GM18861 (cell line): ENCODE data around the gene TADA2A.

Experiments used
- ATAC-seq: cut with Tn5 transposase; IDR thresholded peaks from one replicate; pipeline ENCODE4 v1.9.1; 2021; ENCODE audit not compliant: unreplicated experiment

The TADA2A gene

DNA sequence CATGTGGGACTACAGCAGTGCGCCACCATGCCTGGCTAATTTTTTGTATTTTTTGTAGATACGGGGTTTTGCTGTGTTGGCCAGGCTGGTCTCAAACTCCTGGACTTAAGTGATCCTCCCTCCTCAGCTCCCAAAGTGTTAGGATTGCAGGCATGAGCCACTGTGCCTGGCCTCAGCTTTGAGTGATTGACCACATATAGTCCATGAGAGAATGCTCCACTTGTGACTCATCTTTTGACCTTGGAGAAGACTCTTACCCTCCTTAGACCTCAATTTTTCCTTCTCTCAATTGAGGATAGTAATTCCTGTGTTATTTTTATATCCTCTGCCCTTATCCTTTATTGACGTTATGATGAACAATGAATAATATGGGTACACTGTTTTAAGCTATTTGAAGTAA lies 52.1 kb downstream of the TADA2A start:
- ATAC-seq = no peak

GRCh38 chr17:37461668-37462067 lies 55.0 kb downstream of the TADA2A start:
- ATAC-seq = no peak

DNA sequence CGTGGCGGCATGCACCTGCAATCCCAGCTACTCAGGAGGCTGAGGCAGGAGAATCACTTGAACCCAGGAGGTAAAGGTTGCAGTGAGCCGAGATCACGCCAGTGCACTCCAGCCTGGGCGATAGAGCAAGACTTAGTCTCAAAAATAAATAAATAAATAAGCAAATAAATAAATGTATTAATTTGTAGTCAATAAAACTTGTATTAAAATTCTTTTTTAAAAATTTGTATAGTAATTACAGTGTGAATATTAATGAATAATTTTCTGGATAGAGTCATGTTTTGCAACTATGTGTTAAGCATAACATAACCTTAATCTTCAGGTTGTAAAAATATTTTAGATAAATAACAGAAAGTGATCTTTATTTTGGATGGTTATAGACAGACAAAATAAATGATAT lies 55.8 kb downstream of the TADA2A start:
- ATAC-seq = no peak

- no peak for ATAC-seq
Measured at GRCh38 chr17:37463039-37463438, 56.4 kb downstream of the TADA2A start.

- ATAC-seq = no peak
Measured at GRCh38 chr17:37465069-37465616, 58.5 kb downstream of the TADA2A start.

DNA sequence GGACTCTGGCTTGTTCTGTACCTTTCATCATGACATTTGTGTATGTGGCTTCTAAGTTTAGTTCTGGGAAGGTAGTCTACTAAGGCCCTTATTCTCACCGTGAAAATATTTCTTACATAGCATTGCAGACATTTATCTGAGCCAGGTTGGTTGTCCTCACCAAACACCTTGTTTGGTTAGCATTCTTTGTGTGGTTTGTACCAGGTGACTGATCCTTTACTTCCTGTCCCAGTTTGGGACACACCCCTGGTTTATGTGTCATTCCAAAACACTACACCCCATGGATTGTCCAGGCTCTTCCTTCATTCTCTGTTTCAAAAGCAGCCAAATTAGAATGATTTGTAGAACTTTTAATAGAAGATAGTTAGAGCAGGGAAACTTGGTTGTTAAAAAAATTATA lies 59.8 kb downstream of the TADA2A start:
- no peak for ATAC-seq

DNA sequence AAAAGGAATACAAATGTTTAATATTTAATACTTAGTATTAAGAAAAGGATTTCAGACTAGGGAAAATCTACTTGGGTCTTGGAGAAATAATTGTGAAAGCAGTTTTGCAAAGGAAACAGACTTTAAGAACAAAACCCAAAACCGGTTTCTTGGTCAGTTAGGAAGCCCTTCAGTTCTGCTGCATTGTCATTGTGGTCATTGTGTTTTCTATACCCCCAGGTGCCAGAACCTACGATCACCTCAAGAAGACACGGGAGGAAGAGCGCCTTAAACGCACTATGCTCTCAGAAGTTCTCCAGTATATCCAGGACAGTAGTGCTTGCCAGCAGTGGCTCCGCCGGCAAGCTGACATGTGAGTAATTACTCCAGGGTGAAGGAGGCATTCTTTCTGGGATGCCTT lies 63.5 kb downstream of the TADA2A start:
- ATAC-seq = no peak

GRCh38 chr17:37475731-37476420 lies 69.2 kb downstream of the TADA2A start:
- ATAC-seq = no peak

DNA sequence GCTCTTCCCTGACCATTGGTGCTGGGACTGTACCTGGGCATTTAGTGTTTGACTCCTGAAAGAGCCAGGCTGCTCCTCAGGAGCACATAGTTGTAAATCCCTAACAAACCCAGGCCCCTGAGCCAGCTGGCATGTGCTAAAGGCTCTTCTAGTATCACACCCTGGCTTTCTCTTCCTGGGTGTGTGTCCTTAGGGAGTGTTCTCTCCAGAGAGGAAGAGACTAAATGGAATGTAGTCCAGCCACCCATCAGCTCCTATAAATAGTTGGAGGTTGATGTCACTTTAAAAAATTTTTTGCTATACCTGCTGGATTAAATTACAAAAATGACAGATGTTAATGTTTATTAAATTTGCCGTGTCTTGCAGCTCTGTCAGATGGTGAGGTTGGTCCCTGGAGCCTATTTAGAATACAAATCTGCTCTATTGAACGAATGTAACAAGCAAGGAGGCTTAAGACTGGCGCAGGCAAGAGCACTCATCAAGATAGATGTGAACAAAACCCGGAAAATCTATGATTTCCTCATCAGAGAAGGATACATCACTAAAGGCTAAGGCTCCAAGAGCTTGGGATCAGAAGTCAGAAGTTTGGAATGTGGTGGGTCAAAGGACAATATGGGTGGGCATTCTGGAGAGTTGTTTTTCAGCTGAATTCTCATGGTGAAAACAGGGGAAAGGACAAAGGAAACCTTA lies 69.9 kb downstream of the TADA2A start:
- no peak for ATAC-seq

DNA sequence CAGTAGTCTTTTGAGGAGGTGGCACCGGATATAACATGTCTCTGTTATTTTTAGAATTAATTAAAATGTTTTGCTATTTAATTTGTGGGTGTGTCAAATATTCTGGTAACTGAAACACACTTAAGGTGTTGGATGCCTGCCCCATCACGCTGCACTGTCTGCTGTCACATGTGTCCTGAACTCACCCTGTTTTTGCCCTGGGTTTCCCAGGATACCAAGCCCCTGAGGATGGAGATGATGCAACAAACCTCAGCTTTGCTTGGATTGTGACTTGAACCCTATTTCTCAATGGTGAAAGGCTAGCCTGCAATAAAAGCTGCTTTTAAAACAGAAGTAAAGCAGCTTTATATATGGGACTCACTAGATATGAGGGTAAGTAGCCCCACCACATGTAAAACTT lies 71.5 kb downstream of the TADA2A start:
- ATAC-seq = no peak

DNA sequence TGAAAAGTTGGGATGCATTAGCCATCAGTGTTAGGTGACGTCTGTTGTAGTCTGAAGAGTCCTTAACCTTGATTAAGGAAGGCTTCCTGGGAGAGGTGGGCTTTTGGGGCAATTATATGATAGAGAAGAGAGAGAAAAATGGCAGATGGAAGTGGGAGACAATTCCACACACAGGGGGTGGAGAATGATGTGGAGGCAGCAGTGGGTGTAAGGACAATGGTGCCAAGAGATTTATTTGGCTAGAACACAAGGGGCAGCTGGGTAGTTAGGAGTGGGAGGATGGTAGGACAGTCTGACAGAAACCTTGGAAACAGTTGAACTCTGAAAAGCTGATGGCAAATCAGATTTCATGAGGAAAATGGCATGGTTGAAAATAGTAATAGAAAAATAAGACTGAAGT lies 72.3 kb downstream of the TADA2A start:
- no peak for ATAC-seq

GRCh38 chr17:37480427-37480826 lies 73.7 kb downstream of the TADA2A start:
- ATAC-seq = no peak

- ATAC-seq = no peak
Measured at GRCh38 chr17:37481001-37481665, 74.4 kb downstream of the TADA2A start.

GRCh38 chr17:37483311-37484039 lies 76.8 kb downstream of the TADA2A start:
- ATAC-seq = no peak

DNA sequence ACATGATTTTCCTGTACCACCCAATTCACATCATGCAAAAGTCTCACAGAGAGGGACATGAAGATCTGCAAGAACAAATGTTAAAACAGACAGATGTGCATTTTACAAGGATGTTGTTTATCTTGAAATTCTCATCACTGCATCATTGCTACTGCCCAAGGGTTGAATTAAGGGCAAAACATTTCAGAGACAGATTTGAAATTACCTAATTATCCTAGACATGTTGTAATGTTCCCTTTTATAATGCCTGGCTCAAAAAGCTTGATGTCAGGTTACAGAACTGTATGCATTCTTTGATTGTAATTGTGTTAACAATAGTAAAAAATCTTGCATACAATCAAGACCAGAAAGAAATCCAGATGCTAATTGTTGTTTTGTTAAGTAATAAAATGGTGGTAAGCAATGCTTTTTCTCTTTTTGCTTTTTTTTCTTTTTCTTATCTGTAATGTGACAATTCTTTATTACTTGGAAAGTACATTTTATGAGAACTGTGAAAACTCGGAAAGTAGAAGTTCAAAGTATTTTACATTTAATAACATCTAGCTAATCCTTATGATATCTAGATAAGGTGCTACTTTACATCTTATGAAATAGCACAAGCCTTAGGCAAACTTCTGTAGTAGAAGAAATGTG lies 79.4 kb downstream of the TADA2A start:
- ATAC-seq = no peak

DNA sequence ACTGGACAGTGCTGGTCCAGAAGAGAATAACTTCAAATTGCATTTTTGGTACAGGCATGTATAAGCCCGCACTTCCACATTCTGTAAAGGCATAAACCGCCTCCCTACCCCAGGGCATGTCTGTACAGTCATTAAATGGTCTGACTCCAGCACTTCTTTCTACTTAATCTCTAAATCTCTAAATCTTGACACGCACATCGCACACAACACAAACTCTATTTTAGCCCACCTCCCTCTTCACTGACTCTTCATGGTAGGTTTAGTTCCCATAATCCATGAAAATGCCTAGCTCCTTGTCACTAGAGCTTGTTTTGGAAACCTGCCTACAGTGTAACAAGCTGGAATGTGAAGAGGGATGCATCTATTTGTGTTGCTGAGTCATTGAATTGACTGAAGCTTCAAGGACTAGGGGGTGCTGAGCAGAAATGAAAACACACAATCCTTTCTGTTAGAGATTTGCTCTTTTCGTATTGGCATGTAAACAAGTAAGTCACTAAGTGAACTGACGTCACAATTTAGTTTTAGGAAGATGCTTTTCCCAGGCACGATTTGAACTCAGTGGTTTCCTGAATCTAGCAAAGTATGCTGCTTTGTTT lies 81.4 kb downstream of the TADA2A start:
- ATAC-seq = no peak

- no peak for ATAC-seq
Measured at GRCh38 chr17:37488607-37489196, 82.0 kb downstream of the TADA2A start.

- peak; percentile 42 for ATAC-seq
Measured at GRCh38 chr17:37489197-37490001, 82.7 kb downstream of the TADA2A start, which contains the start of gene DUSP14. Gene DUSP14, plus strand, starts transcription at chr17:37489891. Its CDS starts 22,382 bp downstream, at chr17:37512273.

GRCh38 chr17:37490022-37490587 lies 83.4 kb downstream of the TADA2A start:
- peak; percentile 44 for ATAC-seq
